Mammary epithelial cell (primary cell): ENCODE data around the gene TMOD4.

ENCODE experiments used
- EZH2 ChIP-seq: IDR thresholded peaks from 2 replicates; pipeline ENCODE4 v1.6.1; 2012; ENCODE audit warnings: low read length, inconsistent platforms, borderline replicate concordance
- TF ChIP-seq, protein P1 (sequence below), 2 donors: IDR thresholded peaks in 1 of 2; conservative IDR thresholded peaks in 1 of 2; 2 replicates each; pipeline ENCODE4 v1.5.1; 2011 to 2012; ENCODE audit warnings: inconsistent platforms in 2 of 2, low read length in 2 of 2, mild to moderate bottlenecking in 2 of 2, control low read depth in 1 of 2, low read depth in 1 of 2; ENCODE audit not compliant: insufficient read depth in 1 of 2; ENCODE audit errors: extremely low read depth in 1 of 2

DNA sequence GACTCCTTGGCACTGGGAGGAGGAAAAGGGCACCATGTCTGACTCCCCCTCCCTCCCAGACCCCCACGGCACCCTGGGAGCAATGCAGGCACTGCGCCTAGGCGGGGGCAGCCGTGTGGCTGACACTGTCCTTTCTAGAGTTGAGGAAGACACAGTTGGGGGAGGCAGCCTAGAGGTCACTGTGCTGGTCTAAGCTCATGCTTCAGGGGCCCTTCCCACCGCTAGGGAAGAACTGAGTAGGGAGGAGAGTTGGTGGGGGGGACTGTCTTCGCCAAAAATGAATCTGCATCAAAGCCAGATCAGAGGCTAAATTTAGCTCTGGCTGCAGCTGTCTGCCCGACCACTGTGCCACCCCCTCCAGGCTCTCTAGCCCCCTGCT lies 32.7 kb downstream of the TMOD4 start:
- TF ChIP-seq, protein P1, sequence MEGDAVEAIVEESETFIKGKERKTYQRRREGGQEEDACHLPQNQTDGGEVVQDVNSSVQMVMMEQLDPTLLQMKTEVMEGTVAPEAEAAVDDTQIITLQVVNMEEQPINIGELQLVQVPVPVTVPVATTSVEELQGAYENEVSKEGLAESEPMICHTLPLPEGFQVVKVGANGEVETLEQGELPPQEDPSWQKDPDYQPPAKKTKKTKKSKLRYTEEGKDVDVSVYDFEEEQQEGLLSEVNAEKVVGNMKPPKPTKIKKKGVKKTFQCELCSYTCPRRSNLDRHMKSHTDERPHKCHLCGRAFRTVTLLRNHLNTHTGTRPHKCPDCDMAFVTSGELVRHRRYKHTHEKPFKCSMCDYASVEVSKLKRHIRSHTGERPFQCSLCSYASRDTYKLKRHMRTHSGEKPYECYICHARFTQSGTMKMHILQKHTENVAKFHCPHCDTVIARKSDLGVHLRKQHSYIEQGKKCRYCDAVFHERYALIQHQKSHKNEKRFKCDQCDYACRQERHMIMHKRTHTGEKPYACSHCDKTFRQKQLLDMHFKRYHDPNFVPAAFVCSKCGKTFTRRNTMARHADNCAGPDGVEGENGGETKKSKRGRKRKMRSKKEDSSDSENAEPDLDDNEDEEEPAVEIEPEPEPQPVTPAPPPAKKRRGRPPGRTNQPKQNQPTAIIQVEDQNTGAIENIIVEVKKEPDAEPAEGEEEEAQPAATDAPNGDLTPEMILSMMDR (conservative IDR thresholded peaks at IDR 0.05 in 1 of 2, IDR thresholded peaks at IDR 0.05 in 1 of 2; ENCODE audit: extremely low read depth in 1 of 2, insufficient read depth in 1 of 2, low read depth in 1 of 2, low read length in 2 of 2), result no peak
- no peak for TF ChIP-seq EZH2
